DOHH2 (cell line): ENCODE measurements around the gene MCF2L2.

Source experiments
- CTCF ChIP-seq: fragments of 200-600 bp; sonication (generic); IDR thresholded peaks from one replicate; pipeline ENCODE4 v1.5.1; 2014; ENCODE audit warnings: antibody characterized with exemption, mild to moderate bottlenecking, low read depth, low read length; ENCODE audit not compliant: poor library complexity, severe bottlenecking
- EZH2phosphoT487 ChIP-seq: fragments of 200-600 bp; sonication (generic); IDR thresholded peaks from 2 replicates; pipeline ENCODE4 v1.6.1; 2017; ENCODE audit warnings: borderline replicate concordance, mild to moderate bottlenecking, antibody characterized with exemption, low read length, moderate library complexity, mixed read lengths

- no peak for TF ChIP-seq CTCF
- TF ChIP-seq EZH2phosphoT487: no peak
Measured at GRCh38 chr3:183307749-183308148, 120.7 kb downstream of the MCF2L2 start.
